HG02973 (cell line): Measurements from ENCODE around the gene CDH4.

Experiments
- ATAC-seq: cut with Tn5 transposase; IDR thresholded peaks from one replicate; pipeline ENCODE4 v1.9.1; 2021; ENCODE audit warnings: moderate library complexity; ENCODE audit not compliant: unreplicated experiment

The CDH4 gene

DNA sequence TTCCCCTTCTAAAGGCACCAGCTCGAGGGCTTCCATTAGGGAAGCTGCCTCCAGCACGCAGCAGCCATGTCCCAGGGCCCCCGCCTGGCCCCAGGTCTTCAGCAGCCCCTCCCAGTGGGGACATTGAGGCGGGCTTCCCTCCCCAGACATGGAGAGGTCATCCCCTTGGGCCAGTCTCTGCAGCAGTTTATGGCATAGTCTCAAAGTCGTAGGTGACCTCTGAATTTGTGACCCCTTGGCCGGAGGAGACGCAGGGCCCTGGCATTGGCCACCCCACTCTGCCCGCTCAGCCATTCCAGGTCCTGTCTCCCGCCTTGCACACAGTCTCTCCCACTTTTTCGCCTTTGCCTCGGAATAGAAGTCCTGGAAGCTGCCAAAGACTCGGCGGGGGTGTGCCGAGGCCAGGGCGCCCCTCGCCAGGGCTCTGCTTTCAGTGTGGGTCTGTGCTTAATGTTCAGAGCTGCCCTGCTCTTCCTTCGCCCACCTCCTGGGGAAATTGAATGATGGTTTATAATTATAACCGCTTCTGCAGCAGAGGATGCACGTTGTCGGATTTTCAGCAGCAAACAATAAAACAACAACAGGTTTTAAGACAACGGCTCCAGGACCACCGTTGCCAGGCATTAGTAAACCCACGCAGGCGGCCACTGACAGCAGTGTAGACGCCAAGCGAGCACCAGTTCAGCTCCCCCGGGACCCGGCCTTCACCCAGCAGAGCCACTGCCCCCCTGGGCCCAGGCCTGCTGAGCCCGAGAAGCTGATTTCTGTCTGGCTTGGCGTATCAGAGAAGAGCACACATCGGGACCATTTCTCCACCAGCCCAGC lies 626.6 kb downstream of the CDH4 start:
- ATAC-seq: no peak

DNA sequence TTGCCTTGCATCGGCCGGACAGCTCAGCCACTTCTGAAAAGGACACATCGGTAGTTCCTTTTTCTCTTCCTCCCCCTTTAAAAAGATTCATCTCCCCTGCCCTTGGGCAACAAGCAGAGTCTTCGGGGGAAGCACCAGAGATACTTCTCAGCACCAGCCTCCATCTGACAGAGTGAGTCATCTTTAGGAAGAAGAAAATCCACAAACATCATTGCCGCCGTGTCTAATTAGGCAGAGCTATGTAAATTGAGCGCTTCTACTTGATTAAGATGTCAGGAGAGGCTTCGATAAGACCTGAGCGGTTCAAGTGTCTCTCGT lies 627.2 kb downstream of the CDH4 start:
- ATAC-seq: no peak

DNA sequence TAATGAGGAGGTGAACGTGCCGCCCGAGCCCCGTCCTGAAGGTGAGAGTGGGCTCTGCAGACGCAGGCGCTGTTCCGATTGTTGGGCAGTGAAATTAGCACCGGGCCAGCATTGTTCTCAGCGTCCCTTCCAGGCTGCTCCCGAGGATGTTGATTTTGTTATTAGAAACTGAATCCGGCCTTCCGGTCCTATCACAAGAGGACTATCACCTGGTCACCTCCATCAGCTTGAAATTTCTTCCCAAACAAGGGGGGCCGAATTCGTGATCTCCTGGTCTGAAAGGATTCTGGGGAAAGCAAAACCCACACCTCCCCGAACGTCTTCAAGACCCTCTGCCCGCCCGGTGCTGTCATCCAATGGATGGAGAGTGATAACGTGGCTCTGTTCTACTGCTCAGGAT lies 627.6 kb downstream of the CDH4 start:
- ATAC-seq: no peak

GRCh38 chr20:61880706-61881105 lies 628.6 kb downstream of the CDH4 start:
- ATAC-seq: no peak

GRCh38 chr20:61881416-61881815 lies 629.4 kb downstream of the CDH4 start:
- ATAC-seq: no peak

- ATAC-seq: no peak
Observed at GRCh38 chr20:61881861-61882260, 629.8 kb downstream of the CDH4 start.

DNA sequence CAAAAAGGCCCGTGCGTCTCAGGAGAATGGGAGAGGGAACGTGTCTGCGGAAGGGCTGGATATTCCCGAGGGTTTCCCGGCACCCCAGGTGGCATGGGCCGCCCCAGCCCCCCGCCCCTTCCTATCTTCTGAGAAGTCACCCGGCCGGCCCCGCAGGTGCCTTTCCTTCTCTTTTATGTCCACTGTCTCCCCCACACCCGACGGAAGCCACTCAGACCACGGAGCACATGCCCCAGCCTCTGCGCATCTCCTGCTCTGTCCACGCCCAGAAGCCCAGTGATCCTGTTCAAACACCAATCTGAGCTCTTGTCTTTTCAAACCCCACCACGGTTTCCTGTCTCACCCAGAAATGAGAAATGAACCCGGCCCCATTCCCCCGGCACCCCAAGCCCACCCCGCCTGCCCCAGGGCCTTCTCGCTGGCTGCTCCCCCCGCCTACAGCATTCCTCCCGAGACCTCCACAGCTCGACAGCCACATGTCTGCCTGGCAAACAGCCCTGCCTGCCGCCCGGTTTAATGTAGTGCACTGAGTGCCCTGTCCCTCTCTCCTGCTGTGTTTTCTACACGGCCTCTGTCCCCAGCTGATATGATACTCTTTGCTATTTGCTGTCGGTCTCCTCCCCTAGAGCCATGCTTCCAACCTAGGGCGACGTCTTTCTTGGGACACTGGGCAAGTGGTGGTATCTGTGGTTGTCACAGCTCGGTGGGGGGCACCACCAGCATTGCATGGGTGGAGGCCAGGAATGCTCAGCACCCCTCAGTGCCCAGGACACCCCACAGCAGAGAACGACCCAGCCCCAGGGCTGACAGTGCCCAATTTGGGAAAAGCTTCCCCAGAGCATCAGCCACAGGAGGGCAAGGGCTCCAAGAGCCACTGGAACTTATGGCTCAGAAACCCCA lies 630.9 kb downstream of the CDH4 start:
- ATAC-seq: no peak

DNA sequence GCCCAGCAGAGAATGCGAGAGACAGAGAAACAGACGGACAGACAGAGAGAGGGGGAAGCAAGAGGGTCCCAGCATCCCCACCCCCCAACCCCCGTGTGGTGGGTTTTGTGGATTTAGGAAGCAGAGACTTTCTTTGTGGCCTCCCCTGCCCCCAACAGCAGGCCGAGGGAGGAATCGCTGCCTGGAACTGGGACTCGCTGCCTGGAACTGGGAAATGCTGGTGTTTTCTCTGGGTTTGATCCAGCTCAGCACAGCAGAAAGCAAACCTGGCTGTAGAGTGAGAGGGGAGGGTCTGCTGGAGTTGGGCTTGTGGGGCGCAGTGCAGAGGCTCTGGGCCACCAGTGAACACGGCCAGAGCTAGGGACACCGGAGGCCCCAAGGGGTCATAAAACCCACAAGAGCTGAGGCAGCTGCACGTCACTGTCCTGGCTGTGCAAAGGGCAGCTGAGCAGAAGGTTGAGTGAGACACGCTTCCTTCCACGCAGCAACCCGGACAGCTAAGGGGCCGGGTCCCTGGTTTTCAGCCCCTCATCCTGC lies 631.9 kb downstream of the CDH4 start:
- no peak for ATAC-seq

- no peak for ATAC-seq
Observed at GRCh38 chr20:61884571-61885389, 632.7 kb downstream of the CDH4 start.

DNA sequence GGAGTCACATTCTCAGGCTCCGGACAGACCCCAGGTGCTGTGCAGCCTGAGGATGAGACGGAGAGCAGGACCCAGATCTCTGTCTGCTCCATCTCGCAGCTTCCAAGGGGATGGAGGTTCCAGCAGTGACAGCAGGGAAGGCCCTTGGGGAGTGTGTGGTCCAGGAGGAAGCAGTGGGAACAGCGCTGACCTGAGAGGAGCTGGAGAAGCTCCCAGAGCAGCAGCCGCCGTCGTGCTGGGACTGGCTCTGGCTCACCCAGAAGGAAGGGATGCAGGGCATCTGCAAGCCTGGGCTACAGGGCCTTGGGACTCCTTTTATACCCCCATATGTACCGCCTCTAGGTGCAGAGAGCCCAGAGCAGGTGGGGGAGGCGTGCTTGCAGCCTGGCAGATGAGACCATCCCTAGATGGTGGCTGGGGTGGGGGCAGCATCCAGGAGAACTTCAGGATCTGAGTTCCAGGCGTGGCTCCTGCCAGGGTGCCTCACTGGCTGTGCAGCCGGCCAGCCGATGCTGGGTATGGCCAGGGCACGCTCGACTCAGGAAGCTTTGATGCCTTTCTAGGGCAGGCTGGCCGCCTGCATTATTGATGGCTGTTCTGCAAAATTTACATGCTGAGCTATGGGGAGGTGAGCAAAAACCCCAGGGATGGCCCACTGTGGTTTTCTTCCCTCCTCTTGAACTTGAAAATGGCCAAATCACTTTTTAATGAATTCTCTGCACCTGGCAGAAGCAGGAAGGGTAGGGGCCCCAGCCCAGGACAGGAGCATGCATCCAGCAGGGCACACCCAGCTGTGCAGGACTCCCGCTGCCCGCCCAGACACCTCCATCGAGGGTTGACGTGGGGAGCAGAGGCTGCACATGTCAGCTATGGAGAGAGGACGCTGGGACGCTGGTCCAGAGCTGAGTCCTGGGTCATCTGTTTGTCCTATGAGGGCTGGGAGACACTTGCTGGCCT lies 634.0 kb downstream of the CDH4 start:
- ATAC-seq: no peak

DNA sequence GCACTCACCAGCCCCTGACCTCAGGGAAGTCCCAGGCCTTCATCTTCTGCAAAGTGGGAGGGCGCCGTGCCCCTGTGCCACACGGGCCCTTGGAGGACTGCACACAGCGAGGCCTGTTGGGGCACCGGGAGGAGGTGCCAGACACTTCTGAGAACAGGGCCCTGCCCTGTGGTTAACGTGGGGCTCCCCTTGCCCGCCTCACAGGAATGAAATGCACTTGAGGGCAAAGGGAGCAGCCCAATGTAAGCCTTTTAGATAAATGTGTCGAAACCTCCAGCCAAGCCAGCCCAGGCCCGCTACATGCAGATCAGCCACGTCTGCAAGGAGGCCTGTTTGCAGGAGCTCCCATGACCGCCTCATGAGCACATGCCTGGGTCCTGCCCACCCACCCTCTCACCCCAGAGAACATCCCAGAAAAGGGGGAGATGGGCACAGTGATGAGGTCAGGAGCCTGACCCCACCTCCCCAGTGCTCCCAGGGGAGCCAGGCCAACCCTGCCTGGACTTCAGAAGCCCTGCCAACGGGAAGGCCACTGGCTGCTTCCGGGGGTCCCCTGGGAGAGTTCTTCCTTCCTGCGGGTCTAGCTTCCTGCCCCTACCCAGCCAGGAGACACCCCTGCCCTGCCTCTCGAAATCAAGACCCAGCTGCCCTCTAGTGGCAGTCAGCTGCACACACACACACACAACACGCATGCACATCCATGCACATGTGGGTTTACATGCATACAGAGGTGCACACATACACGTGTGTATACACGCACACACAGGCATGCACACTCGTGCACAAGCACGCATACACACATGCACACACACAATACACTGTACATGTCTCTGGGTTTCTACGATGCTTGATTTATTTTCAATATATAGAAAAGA lies 634.9 kb downstream of the CDH4 start:
- ATAC-seq: no peak

- no peak for ATAC-seq
Observed at GRCh38 chr20:61887596-61888093, 635.6 kb downstream of the CDH4 start.

DNA sequence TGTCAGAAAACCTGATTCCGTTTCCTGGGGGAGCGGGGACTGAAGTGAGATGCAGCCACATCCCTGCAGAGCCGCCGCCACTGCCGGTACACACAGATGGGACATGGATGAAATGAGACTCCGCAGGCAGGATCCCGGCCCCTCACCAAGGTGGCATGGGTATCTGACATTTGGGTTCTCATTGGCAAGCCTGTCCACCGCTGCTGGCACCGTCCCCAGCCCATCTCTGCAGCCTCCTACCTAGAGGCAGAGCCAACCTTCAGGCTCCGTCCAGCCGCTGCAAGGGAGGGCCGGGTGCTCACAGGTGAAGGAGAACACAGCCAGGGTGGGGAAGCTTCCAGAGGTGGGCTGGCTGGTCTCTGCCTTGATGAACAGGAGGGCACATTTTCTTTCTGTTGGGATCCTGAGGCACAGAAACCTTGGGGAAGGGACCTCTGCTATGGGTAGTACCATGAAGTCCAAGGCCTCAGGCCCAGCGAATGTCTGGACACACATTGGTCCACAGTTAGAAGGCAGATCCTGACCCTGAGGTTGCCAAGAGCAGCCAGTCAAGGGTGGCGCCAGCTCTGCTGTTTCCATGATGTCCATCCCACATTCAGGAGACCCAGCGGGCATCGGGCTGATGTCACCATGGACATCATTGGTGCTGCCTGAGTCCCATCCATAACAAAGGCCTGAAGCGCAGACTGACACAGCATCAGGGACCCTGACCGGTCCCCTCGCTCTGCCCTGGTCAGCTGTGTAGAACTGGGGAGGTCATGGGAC lies 636.2 kb downstream of the CDH4 start:
- ATAC-seq: no peak

- no peak for ATAC-seq
Observed at GRCh38 chr20:61889659-61890058, 637.6 kb downstream of the CDH4 start.

- no peak for ATAC-seq
Observed at GRCh38 chr20:61890210-61890609, 638.1 kb downstream of the CDH4 start.

DNA sequence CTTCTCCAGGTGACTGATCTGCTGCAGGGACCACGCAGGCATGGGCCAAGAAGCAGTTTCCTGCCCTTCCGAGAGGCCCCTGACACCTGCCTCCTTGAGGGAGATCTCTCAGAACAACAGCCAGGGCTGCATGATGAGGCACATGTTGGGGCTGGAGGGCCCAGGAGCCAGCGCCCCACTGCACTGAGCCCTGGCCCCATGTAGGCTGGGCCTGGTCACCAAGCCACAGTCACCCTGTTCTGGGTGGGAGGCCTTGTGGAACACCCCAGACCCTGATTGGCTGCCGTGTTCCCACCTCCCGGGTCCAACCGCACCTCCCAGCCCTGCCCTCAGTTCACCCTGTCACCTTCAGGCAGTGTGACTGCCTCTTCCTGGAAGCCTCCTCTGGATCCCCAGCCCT lies 639.4 kb downstream of the CDH4 start:
- ATAC-seq: no peak

DNA sequence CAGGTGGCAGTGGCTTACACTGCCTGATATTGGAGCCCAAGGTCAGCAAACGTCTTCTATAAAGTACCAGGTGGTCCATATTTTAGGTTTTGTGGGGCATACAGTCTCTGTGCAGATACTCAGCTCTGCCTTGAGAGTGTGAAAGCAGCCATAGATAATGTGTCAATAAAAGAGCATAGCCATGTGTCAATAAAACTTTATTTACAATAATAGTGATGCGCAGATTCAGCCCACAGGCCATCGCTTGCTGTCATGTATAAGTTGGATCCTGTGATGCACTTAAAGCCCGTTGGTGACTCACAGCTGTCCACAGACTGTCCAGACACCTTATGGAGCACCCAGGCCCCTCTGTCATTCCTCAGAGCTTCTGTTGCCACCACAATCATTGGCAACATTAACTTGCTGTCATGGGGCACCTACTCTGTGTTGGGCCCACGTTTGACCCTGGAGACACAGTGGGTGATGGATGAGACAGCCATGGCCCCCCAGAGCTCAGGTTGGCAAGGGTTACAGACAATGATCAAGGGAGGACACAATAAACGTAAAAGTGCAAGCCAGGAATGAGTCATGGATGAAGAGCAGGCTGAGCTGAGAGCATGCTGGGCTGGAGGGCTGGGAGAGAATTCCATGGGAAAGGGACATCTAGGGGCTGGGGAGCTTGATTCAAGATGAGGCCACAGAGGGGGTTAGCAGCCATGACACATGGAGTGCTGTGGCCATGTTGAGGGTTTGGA lies 640.0 kb downstream of the CDH4 start:
- no peak for ATAC-seq
